Neural cell (in vitro differentiated cells): ENCODE measurements around the gene PSMD11. TPM values are rescaled to one million over a fixed set of nuclear protein-coding genes. Genes with fewer than 3 reads are reported as not detected.

Source experiments
- H2AFZ ChIP-seq: fragments of 200-600, 300-800 bp; sonication (generic), shearing (Covaris generic); 2 replicates; pipeline ENCODE4 v1.6.0; 2014; ENCODE audit warnings: low read depth, mild to moderate bottlenecking, antibody characterized with exemption, low read length, moderate library complexity
- H3F3A ChIP-seq: fragments of 200-600 bp; shearing (Covaris generic); 2 replicates; pipeline ENCODE4 v1.6.1; 2016; ENCODE audit warnings: mild to moderate bottlenecking, moderate library complexity, mixed read lengths, antibody characterized with exemption, low read length; ENCODE audit not compliant: insufficient read depth, poor library complexity, severe bottlenecking
- H3K27ac ChIP-seq: fragments of 200-600, 300-800 bp; sonication (generic), shearing (Covaris generic); 2 replicates; pipeline ENCODE4 v1.5.1; 2014; ENCODE audit warnings: mild to moderate bottlenecking, low read length, moderate library complexity
- H3K27me3 ChIP-seq: fragments of 300-800, 200-600 bp; sonication (generic), shearing (Covaris generic); 2 replicates; pipeline ENCODE4 v1.6.0; 2014; ENCODE audit warnings: mild to moderate bottlenecking, low read depth, low read length, moderate library complexity; ENCODE audit not compliant: insufficient read depth
- H3K36me3 ChIP-seq: fragments of 300-800, 200-600 bp; sonication (generic), shearing (Covaris generic); 2 replicates; pipeline ENCODE4 v1.5.1; 2014; ENCODE audit warnings: mild to moderate bottlenecking, antibody characterized with exemption, low read length, moderate library complexity; ENCODE audit not compliant: insufficient read depth
- H3K4me2 ChIP-seq: fragments of 300-800, 200-600 bp; sonication (generic), shearing (Covaris generic); 2 replicates; pipeline ENCODE4 v1.6.0; 2014; ENCODE audit warnings: mild to moderate bottlenecking, low read length
- H3K4me3 ChIP-seq: fragments of 300-800, 200-600 bp; sonication (generic), shearing (Covaris generic); 2 replicates; pipeline ENCODE4 v1.5.1; 2014; ENCODE audit warnings: mild to moderate bottlenecking, low read length, moderate library complexity
- H3K79me2 ChIP-seq: fragments of 200-600 bp; shearing (Covaris generic); replicated peaks from 2 replicates; pipeline ENCODE4 v1.6.0; 2014; ENCODE audit warnings: mild to moderate bottlenecking, low read length, moderate library complexity; ENCODE audit not compliant: insufficient read depth
- H3K9ac ChIP-seq: fragments of 300-800, 200-600 bp; sonication (generic), shearing (Covaris generic); 2 replicates; pipeline ENCODE4 v1.6.1; 2016; ENCODE audit warnings: mild to moderate bottlenecking, low read length, mixed read lengths
- H3K9me2 ChIP-seq: fragments of 200-600 bp; shearing (Covaris generic); 2 replicates; pipeline ENCODE4 v1.6.1; 2016; ENCODE audit warnings: mild to moderate bottlenecking, low read length, mixed read lengths; ENCODE audit not compliant: insufficient read depth
- H3K9me3 ChIP-seq: fragments of 200-600, 300-800 bp; sonication (generic), shearing (Covaris generic); 2 replicates; pipeline ENCODE4 v1.6.1; 2016; ENCODE audit warnings: mild to moderate bottlenecking, mixed run types, low read length, moderate library complexity, mixed read lengths
- H4K20me1 ChIP-seq: fragments of 200-600 bp; shearing (Covaris generic); 2 replicates; pipeline ENCODE4 v1.6.1; 2016; ENCODE audit warnings: mild to moderate bottlenecking, mixed run types; ENCODE audit not compliant: insufficient read depth
- EZH2 ChIP-seq: fragments of 200-600, 300-800 bp; shearing (Covaris generic), sonication (generic); IDR thresholded peaks from 2 replicates; pipeline ENCODE4 v1.6.1; 2014; ENCODE audit warnings: antibody characterized with exemption, low read length, borderline replicate concordance, mild to moderate bottlenecking; ENCODE audit not compliant: insufficient read depth, poor library complexity, severe bottlenecking
- MXI1 ChIP-seq: fragments of 450-650 bp; conservative IDR thresholded peaks from 2 replicates; pipeline ENCODE4 v1.6.1; 2014; ENCODE audit warnings: antibody characterized with exemption, mild to moderate bottlenecking; ENCODE audit not compliant: poor library complexity, severe bottlenecking
- POLR2AphosphoS5 ChIP-seq: IDR thresholded peaks from 2 replicates; pipeline ENCODE4 v1.6.1; 2012
- polyA plus RNA-seq: library from polyadenylated mRNA; depleted of rRNA; stranded (reverse); fragments of >200 nt; gene quantifications from 2 replicates; pipeline ENCODE4 v1.2.3, GENCODE V29; 2014
- TF ChIP-seq, protein P1 (sequence below): IDR thresholded peaks from 2 replicates; pipeline ENCODE4 v1.6.1; 2012; ENCODE audit warnings: borderline replicate concordance
- TF ChIP-seq, protein P2 (sequence below): fragments of 450-650 bp; IDR thresholded peaks from 2 replicates; pipeline ENCODE4 v1.5.1; 2014; ENCODE audit warnings: antibody characterized with exemption, mild to moderate bottlenecking, moderate library complexity; ENCODE audit not compliant: poor library complexity, severe bottlenecking

Gene PSMD11
- polyA plus RNA-seq, 1 donor from 2014 or later = 43.9 TPM

DNA sequence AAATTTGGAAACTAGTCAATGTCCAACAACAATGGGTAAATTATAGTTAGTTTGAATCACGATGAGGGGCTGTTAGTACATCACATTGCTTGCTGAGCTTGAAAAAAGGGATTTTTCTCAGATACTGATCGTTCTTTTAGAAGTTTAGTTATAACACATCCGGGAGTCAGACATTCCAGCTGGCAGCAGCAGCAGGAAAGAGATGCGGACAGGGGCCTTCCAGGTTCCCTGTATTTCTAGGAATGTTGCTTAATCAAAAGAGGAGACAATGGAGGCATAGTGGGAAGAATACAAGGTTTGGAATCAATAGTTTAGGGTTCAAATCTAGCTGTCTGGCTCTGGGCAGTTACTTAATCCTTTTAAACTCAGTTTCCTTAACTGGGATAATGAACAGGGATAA lies 70.3 kb downstream of the PSMD11 start:
- peaks cover 6% of the 10 kb centered on the region for H3K79me2 ChIP-seq
- H4K20me1 ChIP-seq = no peaks in the 10 kb centered on the region
- no peak overlapping the region for H3K4me2 ChIP-seq
- no peak overlapping the region for H3K4me3 ChIP-seq
- H2AFZ ChIP-seq = no peak overlapping the region
- no peaks in the 10 kb centered on the region for H3K27me3 ChIP-seq
- no peaks in the 10 kb centered on the region for H3K9me3 ChIP-seq
- H3F3A ChIP-seq = peaks cover 5% of the 10 kb centered on the region
- H3K9ac ChIP-seq = no peak overlapping the region
- TF ChIP-seq MXI1 (no peak), POLR2AphosphoS5 (no peak), EZH2 (no peak)
- TF ChIP-seq, protein P1, sequence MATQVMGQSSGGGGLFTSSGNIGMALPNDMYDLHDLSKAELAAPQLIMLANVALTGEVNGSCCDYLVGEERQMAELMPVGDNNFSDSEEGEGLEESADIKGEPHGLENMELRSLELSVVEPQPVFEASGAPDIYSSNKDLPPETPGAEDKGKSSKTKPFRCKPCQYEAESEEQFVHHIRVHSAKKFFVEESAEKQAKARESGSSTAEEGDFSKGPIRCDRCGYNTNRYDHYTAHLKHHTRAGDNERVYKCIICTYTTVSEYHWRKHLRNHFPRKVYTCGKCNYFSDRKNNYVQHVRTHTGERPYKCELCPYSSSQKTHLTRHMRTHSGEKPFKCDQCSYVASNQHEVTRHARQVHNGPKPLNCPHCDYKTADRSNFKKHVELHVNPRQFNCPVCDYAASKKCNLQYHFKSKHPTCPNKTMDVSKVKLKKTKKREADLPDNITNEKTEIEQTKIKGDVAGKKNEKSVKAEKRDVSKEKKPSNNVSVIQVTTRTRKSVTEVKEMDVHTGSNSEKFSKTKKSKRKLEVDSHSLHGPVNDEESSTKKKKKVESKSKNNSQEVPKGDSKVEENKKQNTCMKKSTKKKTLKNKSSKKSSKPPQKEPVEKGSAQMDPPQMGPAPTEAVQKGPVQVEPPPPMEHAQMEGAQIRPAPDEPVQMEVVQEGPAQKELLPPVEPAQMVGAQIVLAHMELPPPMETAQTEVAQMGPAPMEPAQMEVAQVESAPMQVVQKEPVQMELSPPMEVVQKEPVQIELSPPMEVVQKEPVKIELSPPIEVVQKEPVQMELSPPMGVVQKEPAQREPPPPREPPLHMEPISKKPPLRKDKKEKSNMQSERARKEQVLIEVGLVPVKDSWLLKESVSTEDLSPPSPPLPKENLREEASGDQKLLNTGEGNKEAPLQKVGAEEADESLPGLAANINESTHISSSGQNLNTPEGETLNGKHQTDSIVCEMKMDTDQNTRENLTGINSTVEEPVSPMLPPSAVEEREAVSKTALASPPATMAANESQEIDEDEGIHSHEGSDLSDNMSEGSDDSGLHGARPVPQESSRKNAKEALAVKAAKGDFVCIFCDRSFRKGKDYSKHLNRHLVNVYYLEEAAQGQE = no peak
- TF ChIP-seq, protein P2, sequence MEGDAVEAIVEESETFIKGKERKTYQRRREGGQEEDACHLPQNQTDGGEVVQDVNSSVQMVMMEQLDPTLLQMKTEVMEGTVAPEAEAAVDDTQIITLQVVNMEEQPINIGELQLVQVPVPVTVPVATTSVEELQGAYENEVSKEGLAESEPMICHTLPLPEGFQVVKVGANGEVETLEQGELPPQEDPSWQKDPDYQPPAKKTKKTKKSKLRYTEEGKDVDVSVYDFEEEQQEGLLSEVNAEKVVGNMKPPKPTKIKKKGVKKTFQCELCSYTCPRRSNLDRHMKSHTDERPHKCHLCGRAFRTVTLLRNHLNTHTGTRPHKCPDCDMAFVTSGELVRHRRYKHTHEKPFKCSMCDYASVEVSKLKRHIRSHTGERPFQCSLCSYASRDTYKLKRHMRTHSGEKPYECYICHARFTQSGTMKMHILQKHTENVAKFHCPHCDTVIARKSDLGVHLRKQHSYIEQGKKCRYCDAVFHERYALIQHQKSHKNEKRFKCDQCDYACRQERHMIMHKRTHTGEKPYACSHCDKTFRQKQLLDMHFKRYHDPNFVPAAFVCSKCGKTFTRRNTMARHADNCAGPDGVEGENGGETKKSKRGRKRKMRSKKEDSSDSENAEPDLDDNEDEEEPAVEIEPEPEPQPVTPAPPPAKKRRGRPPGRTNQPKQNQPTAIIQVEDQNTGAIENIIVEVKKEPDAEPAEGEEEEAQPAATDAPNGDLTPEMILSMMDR = no peak
- no peaks in the 10 kb centered on the region for H3K36me3 ChIP-seq
- H3K27ac ChIP-seq = no peak overlapping the region
- H3K9me2 ChIP-seq = no peaks in the 10 kb centered on the region

DNA sequence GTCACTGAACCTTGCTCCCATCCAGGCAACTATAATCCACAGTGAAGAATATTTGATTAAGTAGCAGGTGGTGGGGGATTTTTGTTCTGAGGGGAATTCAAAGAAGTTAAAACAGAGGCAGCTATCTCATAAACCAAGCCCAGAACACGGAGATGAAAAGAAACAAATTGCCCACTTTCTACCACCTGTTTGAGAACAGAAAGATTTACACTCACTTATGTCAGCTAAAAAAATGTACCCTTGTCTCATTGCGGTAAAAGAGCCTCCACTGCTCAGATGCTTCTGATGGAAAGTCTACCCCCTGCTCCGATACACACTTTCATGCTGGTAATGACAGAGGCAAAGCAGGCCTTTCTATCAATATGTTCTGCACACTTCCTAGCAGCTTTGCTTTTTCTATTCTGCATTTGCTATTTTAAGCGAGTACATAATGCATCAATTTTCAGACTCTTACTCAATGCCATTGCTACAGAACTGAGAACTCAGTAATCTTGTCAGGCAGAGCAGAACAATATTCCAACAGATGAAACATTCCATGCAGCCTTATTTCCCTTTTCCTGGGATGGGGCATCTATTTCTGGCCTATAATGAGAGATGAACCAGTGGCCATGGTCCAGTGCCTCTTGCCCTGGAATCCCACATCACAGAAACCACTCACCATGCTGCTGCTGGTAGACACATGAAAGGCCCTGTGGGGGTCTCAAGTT lies 71.5 kb downstream of the PSMD11 start:
- TF ChIP-seq, protein P1 = peak; percentile 55
- no peak for TF ChIP-seq POLR2AphosphoS5
- Histone ChIP-seq H2AFZ (no peak overlapping the region), H3K4me2 (peak overlapping the region; percentile 30), H3K27me3 (no peaks in the 10 kb centered on the region), H3K36me3 (no peaks in the 10 kb centered on the region), H3K79me2 (peaks cover 6% of the 10 kb centered on the region), H4K20me1 (no peaks in the 10 kb centered on the region), H3F3A (peaks cover 5% of the 10 kb centered on the region), H3K9ac (peak overlapping the region; percentile 33), H3K27ac (peak overlapping the region; percentile 100), H3K9me3 (no peaks in the 10 kb centered on the region), H3K4me3 (no peak overlapping the region), H3K9me2 (no peaks in the 10 kb centered on the region)
